ENCODE results near the gene RAB7A. TPM values are rescaled to one million over a fixed set of nuclear protein-coding genes. Genes with fewer than 3 reads are reported as not detected.

The RAB7A gene
- total and polyA plus RNA-seq, 10 of the 15 experiments (the other 5 are each of a cell fraction or from before 2014, with no cell fraction given) = 40.3 to 212 (median 160) TPM

DNA sequence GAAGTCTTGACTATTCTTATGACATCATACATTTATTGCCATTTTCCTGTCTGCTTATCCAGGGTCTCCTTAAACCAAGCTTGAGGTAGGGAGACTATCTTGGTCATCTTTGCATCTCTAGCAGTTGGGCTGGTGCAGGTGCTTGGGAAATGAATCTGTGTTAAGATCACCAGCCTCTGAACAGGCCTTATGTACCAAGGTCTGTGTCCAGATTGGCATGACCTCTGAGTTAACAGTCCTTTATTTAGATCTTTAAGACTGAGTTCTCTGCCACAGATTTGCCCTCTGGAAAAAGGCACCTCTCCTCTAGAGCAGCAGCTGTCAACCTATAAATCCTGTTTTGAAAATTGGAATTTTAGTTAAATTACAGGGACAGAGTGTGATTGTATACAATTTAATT is 35.4 kb downstream of the RAB7A start (continued):
- TF ChIP-seq STAT3 (IDR thresholded peaks at IDR 0.05; ENCODE audit: low read depth, low read length) = no peak
- TF ChIP-seq TCF7 (IDR thresholded peaks at IDR 0.05; ENCODE audit: borderline replicate concordance) = no peak
- no peak for TF ChIP-seq ZSCAN29 (IDR thresholded peaks at IDR 0.05)

DNA sequence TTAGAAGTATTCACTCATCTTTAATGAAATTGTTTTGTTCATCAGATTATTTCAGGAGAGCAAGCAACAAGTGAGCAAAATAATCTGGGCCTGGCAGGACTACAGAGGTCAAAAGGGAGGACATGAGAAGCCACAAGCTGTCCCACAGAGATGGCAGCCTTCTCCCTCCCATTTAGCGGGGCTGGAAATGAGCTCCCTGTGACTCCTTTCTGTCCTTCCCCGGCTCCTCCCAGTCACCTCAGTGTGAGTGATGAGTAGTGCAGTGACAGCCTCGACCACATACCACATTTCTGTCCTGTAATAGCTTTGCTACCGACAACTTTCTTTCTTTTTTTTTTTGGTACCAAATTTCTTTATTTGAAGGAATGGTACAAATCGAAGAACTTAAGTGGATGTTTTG is 38.0 kb downstream of the RAB7A start:
- H3K9ac ChIP-seq (ENCODE audit: control insufficient read depth, insufficient read depth, low read length) = no peak overlapping the region
- no peaks in the 10 kb centered on the region for H3K9me3 ChIP-seq (replicated peaks; ENCODE audit: control insufficient read depth, insufficient read depth, low read length)
- in situ Hi-C loops (cut with MboI) (no loop called here), intact Hi-C loops (cut with micrococcal nuclease; ENCODE audit: unreplicated experiment) (no loop called here)
- 96% methylated on average over 5 of the region's 5 CpGs for WGBS (ENCODE audit: insufficient coverage, insufficient replicate concordance, low lambda C conversion rate, missing lambda C conversion rate)
- no peak for DNase-seq (ENCODE audit: low read depth, low spot score)
- H3K27ac ChIP-seq (ENCODE audit: control insufficient read depth, insufficient read depth) = no peak overlapping the region
- no peak overlapping the region for H3K4me3 ChIP-seq
- H3K36me3 ChIP-seq (ENCODE audit: control insufficient read depth in 2 of 2, insufficient read depth in 2 of 2, low read length in 1 of 2) = peaks cover 2% of the 10 kb centered on the region in 2 experiments; a peak in 3 of 4 replicates
- H3K27me3 ChIP-seq (replicated peaks in 1 of 2; ENCODE audit: control insufficient read depth in 2 of 2, insufficient read depth in 2 of 2, low read length in 1 of 2) = no peaks in the 10 kb centered on the region
- FAIRE-seq = no peak
- H3K79me2 ChIP-seq (ENCODE audit: control insufficient read depth, insufficient read depth, low read length) = peaks cover 63% of the 10 kb centered on the region
- ChIA-PET SMC1A (ENCODE audit: uncharacterized antibody, unreplicated experiment) (interaction anchor here (0.6 kb wide), 1 partner anchor 391 kb away, joined by 3 read pairs; no protein-coding TSS in a partner anchor), POLR2A (interaction anchor here (0.5 to 0.7 kb wide), 2 partner anchors 24 to 90 kb away, joined by 4 read pairs; no protein-coding TSS in a partner anchor), CTCF (no interaction called here), RAD21 (ENCODE audit: unreplicated experiment) (no interaction called here)
- no TSS peak for BruUV-seq (replicated peaks)
- no peak overlapping the region for H3K4me2 ChIP-seq (ENCODE audit: control insufficient read depth, insufficient read depth)
- 0 out of 2 replicates have a peak, but pooled peaks have one; percentile 2 for TF ChIP-seq POLR2A (IDR thresholded peaks at IDR 0.05; ENCODE audit: low read depth, low read length)
- no peak for TF ChIP-seq CREB1 (IDR thresholded peaks at IDR 0.05; ENCODE audit: low read depth)
- TF ChIP-seq SIX5 (IDR thresholded peaks at IDR 0.05; ENCODE audit: low read depth, low read length, severe bottlenecking) = no peak
- peaks cover 11% of the 10 kb centered on the region for H3K4me1 ChIP-seq (ENCODE audit: control insufficient read depth, insufficient read depth, low read length)
- no peak for ATAC-seq
- no peaks in the 10 kb centered on the region for H4K20me1 ChIP-seq (ENCODE audit: control insufficient read depth, insufficient read depth)
- no peak overlapping the region for H2AFZ ChIP-seq (ENCODE audit: control insufficient read depth, low read depth, low read length)

DNA sequence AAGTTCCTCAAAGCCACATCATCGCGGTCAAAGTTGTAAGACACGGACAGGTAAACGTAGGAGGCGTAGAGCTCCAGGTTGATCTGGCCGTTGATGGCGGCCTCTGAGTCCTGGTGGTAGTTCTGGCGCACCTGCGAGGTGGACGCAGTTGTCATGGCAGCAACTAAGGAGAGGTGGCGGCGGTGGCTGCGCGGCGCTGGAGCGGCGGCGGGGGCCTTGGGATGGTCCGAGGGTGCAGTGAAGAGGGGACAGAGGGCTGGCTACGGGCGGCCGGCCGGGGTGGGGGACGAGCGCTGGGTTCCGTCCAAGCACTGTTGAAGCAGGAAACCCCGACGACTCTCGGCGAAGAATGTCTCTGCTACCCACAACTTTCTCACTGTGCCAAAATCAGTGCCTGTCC is 38.9 kb downstream of the RAB7A start:
- ChIA-PET POLR2A (no interaction called here), CTCF (no interaction called here), SMC1A (ENCODE audit: uncharacterized antibody, unreplicated experiment) (interaction anchor here (0.8 kb wide), 1 partner anchor 11 kb away, joined by 3 read pairs; no protein-coding TSS in a partner anchor), RAD21 (ENCODE audit: unreplicated experiment) (no interaction called here)
- Histone ChIP-seq H2AFZ (ENCODE audit: control insufficient read depth, low read depth, low read length) (no peak overlapping the region), H3K79me2 (ENCODE audit: control insufficient read depth, insufficient read depth, low read length) (peaks cover 65% of the 10 kb centered on the region), H3K36me3 (ENCODE audit: control insufficient read depth in 2 of 2, insufficient read depth in 2 of 2, low read length in 1 of 2) (peaks cover 2% of the 10 kb centered on the region in 2 experiments; a peak in 3 of 4 replicates), H3K9me3 (replicated peaks; ENCODE audit: control insufficient read depth, insufficient read depth, low read length) (no peaks in the 10 kb centered on the region), H3K27me3 (replicated peaks in 1 of 2; ENCODE audit: control insufficient read depth in 2 of 2, insufficient read depth in 2 of 2, low read length in 1 of 2) (no peaks in the 10 kb centered on the region), H3K4me1 (ENCODE audit: control insufficient read depth, insufficient read depth, low read length) (peaks cover 6% of the 10 kb centered on the region), H4K20me1 (ENCODE audit: control insufficient read depth, insufficient read depth) (no peaks in the 10 kb centered on the region), H3K4me3 (no peak overlapping the region), H3K27ac (ENCODE audit: control insufficient read depth, insufficient read depth) (no peak overlapping the region), H3K9ac (ENCODE audit: control insufficient read depth, insufficient read depth, low read length) (no peak overlapping the region), H3K4me2 (ENCODE audit: control insufficient read depth, insufficient read depth) (no peak overlapping the region)
- over 99% methylated on average over 19 of the region's 30 CpGs for WGBS (ENCODE audit: insufficient coverage, insufficient replicate concordance, low lambda C conversion rate, missing lambda C conversion rate)
- intact Hi-C loops (cut with micrococcal nuclease; ENCODE audit: unreplicated experiment) (no loop called here), in situ Hi-C loops (cut with MboI) (no loop called here)
- BruUV-seq (replicated peaks) = no TSS peak
- FAIRE-seq (no peak), DNase-seq (ENCODE audit: low read depth, low spot score) (no peak), ATAC-seq (no peak)
- TF ChIP-seq TCF3 (IDR thresholded peaks at IDR 0.05; ENCODE audit: borderline replicate concordance, insufficient read depth, low read depth, low read length) = no peak
- TF ChIP-seq ZSCAN29 (IDR thresholded peaks at IDR 0.05) = no peak
- TF ChIP-seq SP1 (IDR thresholded peaks at IDR 0.05; ENCODE audit: low read depth, low read length) = no peak
- TF ChIP-seq ASH2L (IDR thresholded peaks at IDR 0.05; ENCODE audit: borderline replicate concordance, low read depth) = no peak
- no peak for TF ChIP-seq CBX5 (IDR thresholded peaks at IDR 0.05; ENCODE audit: low read depth)
- no peak for TF ChIP-seq GATAD2B (conservative IDR thresholded peaks at IDR 0.05; ENCODE audit: low read depth)
- TF ChIP-seq, protein P1, sequence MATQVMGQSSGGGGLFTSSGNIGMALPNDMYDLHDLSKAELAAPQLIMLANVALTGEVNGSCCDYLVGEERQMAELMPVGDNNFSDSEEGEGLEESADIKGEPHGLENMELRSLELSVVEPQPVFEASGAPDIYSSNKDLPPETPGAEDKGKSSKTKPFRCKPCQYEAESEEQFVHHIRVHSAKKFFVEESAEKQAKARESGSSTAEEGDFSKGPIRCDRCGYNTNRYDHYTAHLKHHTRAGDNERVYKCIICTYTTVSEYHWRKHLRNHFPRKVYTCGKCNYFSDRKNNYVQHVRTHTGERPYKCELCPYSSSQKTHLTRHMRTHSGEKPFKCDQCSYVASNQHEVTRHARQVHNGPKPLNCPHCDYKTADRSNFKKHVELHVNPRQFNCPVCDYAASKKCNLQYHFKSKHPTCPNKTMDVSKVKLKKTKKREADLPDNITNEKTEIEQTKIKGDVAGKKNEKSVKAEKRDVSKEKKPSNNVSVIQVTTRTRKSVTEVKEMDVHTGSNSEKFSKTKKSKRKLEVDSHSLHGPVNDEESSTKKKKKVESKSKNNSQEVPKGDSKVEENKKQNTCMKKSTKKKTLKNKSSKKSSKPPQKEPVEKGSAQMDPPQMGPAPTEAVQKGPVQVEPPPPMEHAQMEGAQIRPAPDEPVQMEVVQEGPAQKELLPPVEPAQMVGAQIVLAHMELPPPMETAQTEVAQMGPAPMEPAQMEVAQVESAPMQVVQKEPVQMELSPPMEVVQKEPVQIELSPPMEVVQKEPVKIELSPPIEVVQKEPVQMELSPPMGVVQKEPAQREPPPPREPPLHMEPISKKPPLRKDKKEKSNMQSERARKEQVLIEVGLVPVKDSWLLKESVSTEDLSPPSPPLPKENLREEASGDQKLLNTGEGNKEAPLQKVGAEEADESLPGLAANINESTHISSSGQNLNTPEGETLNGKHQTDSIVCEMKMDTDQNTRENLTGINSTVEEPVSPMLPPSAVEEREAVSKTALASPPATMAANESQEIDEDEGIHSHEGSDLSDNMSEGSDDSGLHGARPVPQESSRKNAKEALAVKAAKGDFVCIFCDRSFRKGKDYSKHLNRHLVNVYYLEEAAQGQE (IDR thresholded peaks at IDR 0.05; ENCODE audit: low read depth, low read length) = no peak
- TF ChIP-seq, protein P2, sequence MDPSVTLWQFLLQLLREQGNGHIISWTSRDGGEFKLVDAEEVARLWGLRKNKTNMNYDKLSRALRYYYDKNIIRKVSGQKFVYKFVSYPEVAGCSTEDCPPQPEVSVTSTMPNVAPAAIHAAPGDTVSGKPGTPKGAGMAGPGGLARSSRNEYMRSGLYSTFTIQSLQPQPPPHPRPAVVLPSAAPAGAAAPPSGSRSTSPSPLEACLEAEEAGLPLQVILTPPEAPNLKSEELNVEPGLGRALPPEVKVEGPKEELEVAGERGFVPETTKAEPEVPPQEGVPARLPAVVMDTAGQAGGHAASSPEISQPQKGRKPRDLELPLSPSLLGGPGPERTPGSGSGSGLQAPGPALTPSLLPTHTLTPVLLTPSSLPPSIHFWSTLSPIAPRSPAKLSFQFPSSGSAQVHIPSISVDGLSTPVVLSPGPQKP (IDR thresholded peaks at IDR 0.05; ENCODE audit: low read depth, low read length) = no peak
- TF ChIP-seq TCF12 (IDR thresholded peaks at IDR 0.05; ENCODE audit: low read depth, low read length) = no peak

Measured in GM12878 (cell line).